HL-60 (cell line): ENCODE results near the gene SH3RF3.

ENCODE experiments used
- DNase-seq, 2 experiments: peaks; one replicate each; pipeline ENCODE4 v3.0.0-alpha.2; 2010 to 2020; ENCODE audit warnings: low read depth in 1 of 2, low spot score in 1 of 2
- H3K27ac ChIP-seq: fragments of 250-450 bp; sonication (Bioruptor Pico); replicated peaks from 2 replicates; pipeline ENCODE4 v1.5.1; 2020; ENCODE audit warnings: mild to moderate bottlenecking, moderate library complexity
- H3K27me3 ChIP-seq: fragments of 250-450 bp; sonication (Bioruptor Pico); 2 replicates; pipeline ENCODE4 v1.5.1; 2021; ENCODE audit warnings: mild to moderate bottlenecking, moderate library complexity; ENCODE audit not compliant: insufficient read depth, poor library complexity, severe bottlenecking
- H3K4me3 ChIP-seq: replicated peaks from 2 replicates; pipeline ENCODE4 v1.5.1; 2011; ENCODE audit warnings: mild to moderate bottlenecking, control low read depth, low read length; ENCODE audit not compliant: insufficient read depth
- CTCF ChIP-seq: IDR thresholded peaks from one replicate; pipeline ENCODE4 v1.5.1; 2011; ENCODE audit warnings: low read length, control low read depth, inconsistent platforms; ENCODE audit not compliant: insufficient read depth
- GABPA ChIP-seq: IDR thresholded peaks from 2 replicates; pipeline ENCODE4 v1.6.1; 2012; ENCODE audit warnings: low read depth
- POLR2AphosphoS5 ChIP-seq: IDR thresholded peaks from 2 replicates; pipeline ENCODE4 v1.6.1; 2012; ENCODE audit warnings: low read depth
- REST ChIP-seq: IDR thresholded peaks from 2 replicates; pipeline ENCODE4 v1.6.1; 2012; ENCODE audit warnings: low read depth; ENCODE audit not compliant: insufficient replicate concordance
- SPI1 ChIP-seq: IDR thresholded peaks from 2 replicates; pipeline ENCODE4 v1.6.1; 2012; ENCODE audit warnings: low read depth, mild to moderate bottlenecking, borderline replicate concordance

The SH3RF3 gene

GRCh38 chr2:109352056-109352897 lies 223.3 kb downstream of the SH3RF3 start:
- TF ChIP-seq POLR2AphosphoS5 = no peak
- DNase-seq = no peak
- Histone ChIP-seq H3K4me3 (no peak overlapping the region), H3K27me3 (no peaks in the 10 kb centered on the region), H3K27ac (no peak overlapping the region)

- H3K4me3 ChIP-seq = no peak overlapping the region
- no peak for TF ChIP-seq REST
- no peak for TF ChIP-seq POLR2AphosphoS5
- no peak for TF ChIP-seq GABPA
- TF ChIP-seq CTCF = no peak
- no peak for TF ChIP-seq SPI1
- no peak overlapping the region for H3K27ac ChIP-seq
- no peaks in the 10 kb centered on the region for H3K27me3 ChIP-seq
- DNase-seq = no peak
Measured at GRCh38 chr2:109352898-109353689, 224.1 kb downstream of the SH3RF3 start.

GRCh38 chr2:109353806-109354745 lies 225.1 kb downstream of the SH3RF3 start:
- DNase-seq = no peak
- no peaks in the 10 kb centered on the region for H3K27me3 ChIP-seq
- peak; percentile 73 for TF ChIP-seq REST
- no peak for TF ChIP-seq POLR2AphosphoS5
- H3K4me3 ChIP-seq = no peak overlapping the region
- no peak overlapping the region for H3K27ac ChIP-seq

GRCh38 chr2:109355192-109355843 lies 226.3 kb downstream of the SH3RF3 start:
- Histone ChIP-seq H3K4me3 (no peak overlapping the region), H3K27ac (no peak overlapping the region), H3K27me3 (no peaks in the 10 kb centered on the region)
- TF ChIP-seq CTCF (no peak), GABPA (no peak), SPI1 (no peak), POLR2AphosphoS5 (no peak), REST (no peak)
- DNase-seq = no peak
